GM23338 (cell line): ENCODE results near the gene PHF13. TPM values are rescaled to one million over a fixed set of nuclear protein-coding genes. Genes with fewer than 3 reads are reported as not detected.

Experiments used
- ATAC-seq: fragments of 200-7000 bp; cut with Tn5 transposase; 3 replicates; pipeline ENCODE4 v1.9.1; 2020
- DNase-seq: peaks from one replicate; pipeline ENCODE4 v3.0.0-alpha.2; 2015; ENCODE audit warnings: low spot score
- H2AFZ ChIP-seq: fragments of 200-600 bp; sonication (generic); 2 replicates; pipeline ENCODE4 v1.8.0; 2016; ENCODE audit warnings: antibody characterized with exemption, mild to moderate bottlenecking, moderate library complexity
- H3F3A ChIP-seq: fragments of 200-600 bp; sonication (generic); replicated peaks from 2 replicates; pipeline ENCODE4 v1.8.0; 2017; ENCODE audit warnings: antibody characterized with exemption, mixed run types, low read depth
- H3K27ac ChIP-seq: fragments of 200-600 bp; sonication (generic); 2 replicates; pipeline ENCODE4 v1.6.1; 2016; ENCODE audit warnings: low read depth
- H3K27me3 ChIP-seq: fragments of 200-600 bp; sonication (generic); 2 replicates; pipeline ENCODE4 v1.8.0; 2016; ENCODE audit warnings: mild to moderate bottlenecking, mixed run types, moderate library complexity; ENCODE audit not compliant: insufficient read depth
- H3K36me3 ChIP-seq: fragments of 200-600 bp; sonication (generic); 2 replicates; pipeline ENCODE4 v1.8.0; 2016; ENCODE audit warnings: mild to moderate bottlenecking; ENCODE audit not compliant: insufficient read depth
- H3K4me1 ChIP-seq: fragments of 200-600 bp; sonication (generic); 2 replicates; pipeline ENCODE4 v1.8.0; 2016; ENCODE audit warnings: mild to moderate bottlenecking, moderate library complexity; ENCODE audit not compliant: insufficient read depth
- H3K4me2 ChIP-seq: fragments of 200-600 bp; sonication (generic); 2 replicates; pipeline ENCODE4 v1.7.1; 2017; ENCODE audit warnings: mixed run types
- H3K4me3 ChIP-seq: fragments of 200-600 bp; sonication (generic); 2 replicates; pipeline ENCODE4 v1.6.1; 2016; ENCODE audit warnings: mixed run types
- H3K79me2 ChIP-seq: fragments of 200-600 bp; sonication (generic); replicated peaks from 2 replicates; pipeline ENCODE4 v1.8.0; 2017; ENCODE audit warnings: mild to moderate bottlenecking; ENCODE audit not compliant: insufficient read depth
- H3K9me2 ChIP-seq: fragments of 200-600 bp; sonication (generic); 2 replicates; pipeline ENCODE4 v1.8.0; 2017; ENCODE audit not compliant: insufficient read depth
- H4K20me1 ChIP-seq: fragments of 200-600 bp; sonication (generic); replicated peaks from 2 replicates; pipeline ENCODE4 v1.8.0; 2017; ENCODE audit warnings: mild to moderate bottlenecking; ENCODE audit not compliant: insufficient read depth
- H3K27ac Mint-ChIP-seq: 2 replicates; pipeline ENCODE4 v1.8.0; 2020; ENCODE audit warnings: inconsistent platforms, mild to moderate bottlenecking, moderate library complexity, mixed read lengths
- H3K27me3 Mint-ChIP-seq: 3 replicates; pipeline ENCODE4 v1.8.0; 2022; ENCODE audit warnings: low read depth, mild to moderate bottlenecking, moderate library complexity, mixed read lengths, inconsistent platforms; ENCODE audit not compliant: insufficient read depth, poor library complexity
- H3K36me3 Mint-ChIP-seq: 3 replicates; pipeline ENCODE4 v1.8.0; 2021; ENCODE audit warnings: low read depth, mild to moderate bottlenecking, inconsistent platforms, moderate library complexity, mixed read lengths
- H3K4me1 Mint-ChIP-seq: 3 replicates; pipeline ENCODE4 v1.8.0; 2020; ENCODE audit warnings: mild to moderate bottlenecking, inconsistent platforms, mixed read lengths
- H3K4me3 Mint-ChIP-seq: 3 replicates; pipeline ENCODE4 v1.8.0; 2021; ENCODE audit warnings: moderate library complexity, mild to moderate bottlenecking, inconsistent platforms, mixed read lengths
- H3K9me3 Mint-ChIP-seq: 3 replicates; pipeline ENCODE4 v1.8.0; 2020; ENCODE audit warnings: moderate library complexity, mild to moderate bottlenecking, inconsistent platforms, mixed read lengths
- CREB1 ChIP-seq: fragments of 250-450 bp; sonication (Bioruptor Pico); IDR thresholded peaks from 2 replicates; pipeline ENCODE4 v1.5.0; 2020; ENCODE audit warnings: low read depth, mild to moderate bottlenecking, moderate library complexity
- polyA plus RNA-seq: library from polyadenylated mRNA; unstranded; fragments of >200 nt; fragmentation: Nextera tagmentation; extraction: Ambion mirVana; gene quantifications from 2 replicates; pipeline ENCODE4 v1.2.1, GENCODE V29; 2016
- total RNA-seq: library from RNA; depleted of rRNA; stranded (reverse); fragments of >200 nt; shearing (Covaris generic); gene quantifications from 2 replicates; pipeline ENCODE4 v1.2.3, GENCODE V29; 2014
- TF ChIP-seq, protein P1 (sequence below): fragments of 250-450 bp; sonication (Bioruptor Pico); IDR thresholded peaks from 2 replicates; pipeline ENCODE4 v1.5.0; 2020; ENCODE audit warnings: mild to moderate bottlenecking, moderate library complexity
- TF ChIP-seq, protein P2 (sequence below), 2 experiments: fragments of 200-600 bp in 1 of 2; sonication (generic) in 1 of 2; conservative IDR thresholded peaks; 2 replicates each; pipeline versions ENCODE4 v1.5.1 to v1.6.1; 2016 to 2017; ENCODE audit warnings: antibody characterized with exemption in 2 of 2, low read depth in 2 of 2, mild to moderate bottlenecking in 2 of 2, moderate library complexity in 1 of 2

Gene PHF13
- total and polyA plus RNA-seq, 2 experiments from 2014 or later = 12.1 to 33.2 TPM

DNA sequence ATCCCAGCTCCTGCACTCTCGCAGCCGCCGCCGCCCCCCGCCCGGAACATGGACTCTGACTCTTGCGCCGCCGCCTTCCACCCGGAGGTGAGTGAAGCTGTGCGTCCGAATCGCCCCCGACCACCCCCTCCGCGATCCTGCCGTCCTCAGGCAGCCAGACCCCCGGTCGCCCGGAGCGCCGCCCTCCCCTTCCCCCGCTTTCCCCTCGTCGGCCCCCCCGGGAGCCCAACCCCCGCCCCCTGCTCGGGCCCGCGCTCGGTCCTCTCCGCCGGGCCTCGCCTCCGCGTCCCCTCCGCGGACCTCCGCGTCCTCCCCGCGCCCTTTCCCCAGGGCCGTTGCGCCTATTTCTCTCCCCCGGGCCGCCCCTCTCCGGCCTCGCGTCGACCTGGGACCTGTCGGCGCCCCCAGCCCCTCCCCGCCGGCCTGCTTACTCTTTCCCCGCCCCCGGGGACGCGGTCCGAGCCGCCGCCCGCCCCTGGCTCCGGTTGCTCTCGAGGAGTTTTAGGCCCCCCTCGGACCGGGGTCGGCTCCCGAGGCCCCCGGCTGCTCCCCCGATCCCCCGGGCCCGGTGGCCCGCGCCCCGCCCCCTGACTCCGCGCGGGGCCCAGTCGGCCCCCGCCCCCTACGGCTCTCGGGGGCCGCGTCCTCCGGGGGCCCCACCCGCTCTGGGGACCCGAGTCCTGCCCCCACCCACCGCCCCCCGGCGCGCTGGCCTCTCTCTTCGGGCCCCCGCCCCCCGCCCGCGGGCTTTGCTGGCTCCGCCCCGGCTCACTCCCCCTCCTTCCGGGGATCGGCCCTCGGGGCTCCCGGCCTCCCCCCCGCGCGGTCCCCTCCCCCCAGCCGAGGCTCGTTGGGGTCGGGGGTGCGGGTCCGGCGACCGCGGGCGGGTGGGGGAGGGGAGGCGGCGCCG lies 743 bp downstream of the PHF13 start:
- TF ChIP-seq, protein P1, sequence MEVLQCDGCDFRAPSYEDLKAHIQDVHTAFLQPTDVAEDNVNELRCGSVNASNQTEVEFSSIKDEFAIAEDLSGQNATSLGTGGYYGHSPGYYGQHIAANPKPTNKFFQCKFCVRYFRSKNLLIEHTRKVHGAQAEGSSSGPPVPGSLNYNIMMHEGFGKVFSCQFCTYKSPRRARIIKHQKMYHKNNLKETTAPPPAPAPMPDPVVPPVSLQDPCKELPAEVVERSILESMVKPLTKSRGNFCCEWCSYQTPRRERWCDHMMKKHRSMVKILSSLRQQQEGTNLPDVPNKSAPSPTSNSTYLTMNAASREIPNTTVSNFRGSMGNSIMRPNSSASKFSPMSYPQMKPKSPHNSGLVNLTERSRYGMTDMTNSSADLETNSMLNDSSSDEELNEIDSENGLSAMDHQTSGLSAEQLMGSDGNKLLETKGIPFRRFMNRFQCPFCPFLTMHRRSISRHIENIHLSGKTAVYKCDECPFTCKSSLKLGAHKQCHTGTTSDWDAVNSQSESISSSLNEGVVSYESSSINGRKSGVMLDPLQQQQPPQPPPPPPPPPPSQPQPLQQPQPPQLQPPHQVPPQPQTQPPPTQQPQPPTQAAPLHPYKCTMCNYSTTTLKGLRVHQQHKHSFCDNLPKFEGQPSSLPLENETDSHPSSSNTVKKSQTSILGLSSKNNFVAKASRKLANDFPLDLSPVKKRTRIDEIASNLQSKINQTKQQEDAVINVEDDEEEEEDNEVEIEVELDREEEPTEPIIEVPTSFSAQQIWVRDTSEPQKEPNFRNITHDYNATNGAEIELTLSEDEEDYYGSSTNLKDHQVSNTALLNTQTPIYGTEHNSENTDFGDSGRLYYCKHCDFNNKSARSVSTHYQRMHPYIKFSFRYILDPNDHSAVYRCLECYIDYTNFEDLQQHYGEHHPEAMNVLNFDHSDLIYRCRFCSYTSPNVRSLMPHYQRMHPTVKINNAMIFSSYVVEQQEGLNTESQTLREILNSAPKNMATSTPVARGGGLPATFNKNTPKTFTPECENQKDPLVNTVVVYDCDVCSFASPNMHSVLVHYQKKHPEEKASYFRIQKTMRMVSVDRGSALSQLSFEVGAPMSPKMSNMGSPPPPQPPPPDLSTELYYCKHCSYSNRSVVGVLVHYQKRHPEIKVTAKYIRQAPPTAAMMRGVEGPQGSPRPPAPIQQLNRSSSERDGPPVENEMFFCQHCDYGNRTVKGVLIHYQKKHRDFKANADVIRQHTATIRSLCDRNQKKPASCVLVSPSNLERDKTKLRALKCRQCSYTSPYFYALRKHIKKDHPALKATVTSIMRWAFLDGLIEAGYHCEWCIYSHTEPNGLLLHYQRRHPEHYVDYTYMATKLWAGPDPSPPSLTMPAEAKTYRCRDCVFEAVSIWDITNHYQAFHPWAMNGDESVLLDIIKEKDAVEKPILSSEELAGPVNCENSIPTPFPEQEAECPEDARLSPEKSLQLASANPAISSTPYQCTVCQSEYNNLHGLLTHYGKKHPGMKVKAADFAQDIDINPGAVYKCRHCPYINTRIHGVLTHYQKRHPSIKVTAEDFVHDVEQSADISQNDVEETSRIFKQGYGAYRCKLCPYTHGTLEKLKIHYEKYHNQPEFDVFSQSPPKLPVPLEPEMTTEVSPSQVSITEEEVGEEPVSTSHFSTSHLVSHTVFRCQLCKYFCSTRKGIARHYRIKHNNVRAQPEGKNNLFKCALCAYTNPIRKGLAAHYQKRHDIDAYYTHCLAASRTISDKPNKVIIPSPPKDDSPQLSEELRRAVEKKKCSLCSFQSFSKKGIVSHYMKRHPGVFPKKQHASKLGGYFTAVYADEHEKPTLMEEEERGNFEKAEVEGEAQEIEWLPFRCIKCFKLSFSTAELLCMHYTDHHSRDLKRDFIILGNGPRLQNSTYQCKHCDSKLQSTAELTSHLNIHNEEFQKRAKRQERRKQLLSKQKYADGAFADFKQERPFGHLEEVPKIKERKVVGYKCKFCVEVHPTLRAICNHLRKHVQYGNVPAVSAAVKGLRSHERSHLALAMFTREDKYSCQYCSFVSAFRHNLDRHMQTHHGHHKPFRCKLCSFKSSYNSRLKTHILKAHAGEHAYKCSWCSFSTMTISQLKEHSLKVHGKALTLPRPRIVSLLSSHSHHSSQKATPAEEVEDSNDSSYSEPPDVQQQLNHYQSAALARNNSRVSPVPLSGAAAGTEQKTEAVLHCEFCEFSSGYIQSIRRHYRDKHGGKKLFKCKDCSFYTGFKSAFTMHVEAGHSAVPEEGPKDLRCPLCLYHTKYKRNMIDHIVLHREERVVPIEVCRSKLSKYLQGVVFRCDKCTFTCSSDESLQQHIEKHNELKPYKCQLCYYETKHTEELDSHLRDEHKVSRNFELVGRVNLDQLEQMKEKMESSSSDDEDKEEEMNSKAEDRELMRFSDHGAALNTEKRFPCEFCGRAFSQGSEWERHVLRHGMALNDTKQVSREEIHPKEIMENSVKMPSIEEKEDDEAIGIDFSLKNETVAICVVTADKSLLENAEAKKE = no peak
- TF ChIP-seq, protein P2, sequence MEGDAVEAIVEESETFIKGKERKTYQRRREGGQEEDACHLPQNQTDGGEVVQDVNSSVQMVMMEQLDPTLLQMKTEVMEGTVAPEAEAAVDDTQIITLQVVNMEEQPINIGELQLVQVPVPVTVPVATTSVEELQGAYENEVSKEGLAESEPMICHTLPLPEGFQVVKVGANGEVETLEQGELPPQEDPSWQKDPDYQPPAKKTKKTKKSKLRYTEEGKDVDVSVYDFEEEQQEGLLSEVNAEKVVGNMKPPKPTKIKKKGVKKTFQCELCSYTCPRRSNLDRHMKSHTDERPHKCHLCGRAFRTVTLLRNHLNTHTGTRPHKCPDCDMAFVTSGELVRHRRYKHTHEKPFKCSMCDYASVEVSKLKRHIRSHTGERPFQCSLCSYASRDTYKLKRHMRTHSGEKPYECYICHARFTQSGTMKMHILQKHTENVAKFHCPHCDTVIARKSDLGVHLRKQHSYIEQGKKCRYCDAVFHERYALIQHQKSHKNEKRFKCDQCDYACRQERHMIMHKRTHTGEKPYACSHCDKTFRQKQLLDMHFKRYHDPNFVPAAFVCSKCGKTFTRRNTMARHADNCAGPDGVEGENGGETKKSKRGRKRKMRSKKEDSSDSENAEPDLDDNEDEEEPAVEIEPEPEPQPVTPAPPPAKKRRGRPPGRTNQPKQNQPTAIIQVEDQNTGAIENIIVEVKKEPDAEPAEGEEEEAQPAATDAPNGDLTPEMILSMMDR (conservative IDR thresholded peaks at IDR 0.05; ENCODE audit: low read depth in 2 of 2) = no peak
- no peak for TF ChIP-seq CREB1 (CRISPR knock-in tag)
- peaks cover 38% of the 10 kb centered on the region for H4K20me1 ChIP-seq
- peaks cover 3% of the 10 kb centered on the region; the same call in 1 of the 2 replicates for H3K9me2 ChIP-seq
- Mint-ChIP-seq H3K36me3 (peaks cover 27% of the 10 kb centered on the region), H3K27me3 (peaks cover 32% of the 10 kb centered on the region), H3K4me3 (peak overlapping the region; percentile 73; the same call in 2 of the 3 replicates), H3K4me1 (peaks cover 20% of the 10 kb centered on the region), H3K27ac (no peak overlapping the region), H3K9me3 (peaks cover 3% of the 10 kb centered on the region; the same call in 1 of the 3 replicates)
- H3K4me3 ChIP-seq = peak overlapping the region; percentile 96
- peak; percentile 18 for ATAC-seq
- H3K27ac ChIP-seq = peak overlapping the region; percentile 80; the same call in 1 of the 2 replicates
- H3K36me3 ChIP-seq = 0 out of 2 replicates have a peak, but pooled peaks cover 6% of the 10 kb centered on the region
- H2AFZ ChIP-seq = no peak overlapping the region
- H3K27me3 ChIP-seq = peaks cover 14% of the 10 kb centered on the region
- peak; percentile 68 for DNase-seq
- H3K79me2 ChIP-seq = peaks cover 45% of the 10 kb centered on the region
- H3K4me1 ChIP-seq = peaks cover 11% of the 10 kb centered on the region
- H3F3A ChIP-seq = peaks cover 23% of the 10 kb centered on the region
- peak overlapping the region; percentile 79 for H3K4me2 ChIP-seq
